ENCODE measurements around the gene TRMT61B. TPM values are rescaled to one million over a fixed set of nuclear protein-coding genes. Genes with fewer than 3 reads are reported as not detected.

Gene TRMT61B
- polyA plus RNA-seq, 6 donors from 2014 or later: 17.4 to 36.2 (median 21.6) TPM

Other genes with a start within 250 kb of the TRMT61B start
- 10 to 100 TPM; 62.4 to 93.3 (median 86.9) TPM for gene PPP1CB, start 118.5 kb downstream of the TRMT61B start, polyA plus RNA-seq (ENCODE audit: low read depth in 6 of 6)
- under 1 TPM in 3 of 6 donors, not detected in 3; 0.29 to 0.41 (median 0.37) TPM for gene SPDYA, start 59.5 kb downstream of the TRMT61B start, polyA plus RNA-seq (ENCODE audit: low read depth in 6 of 6)
- 10 to 100 TPM; 34.5 to 57.5 (median 48.1) TPM for gene WDR43, start 24.4 kb upstream of the TRMT61B start, polyA plus RNA-seq (ENCODE audit: low read depth in 6 of 6)
- gene TOGARAM2, start 111.0 kb upstream of the TRMT61B start, polyA plus RNA-seq (ENCODE audit: low read depth in 6 of 6): under 1 TPM in 1 of 6 donors, not detected in 5; 0.14 TPM
- gene PCARE, start 204.2 kb upstream of the TRMT61B start, polyA plus RNA-seq (ENCODE audit: low read depth in 6 of 6): not detected
- gene CLIP4, start 245.1 kb upstream of the TRMT61B start, polyA plus RNA-seq (ENCODE audit: low read depth in 6 of 6): 1 to 10 TPM; 1.7 to 3.3 (median 2.8) TPM